T-helper 1 cell (primary cell): Measurements from ENCODE around the gene SLC35A1.
"Not testable (repeated sequence)": the region's sequence is repeated elsewhere in the genome, so short reads cannot be mapped to it uniquely, and the experiment has no call there.

Experiments
- DNase-seq, 5 donors: peaks; one replicate each; pipeline ENCODE4 v3.0.0-alpha.2; 2012 to 2020
- total RNA-seq, 4 donors: gene quantifications; one replicate each; lab custom pipeline; 2026; lab: John Stamatoyannopoulos, UW

SLC35A1 gene
- total RNA-seq: 2.3 to 6.1 (median 4.3) reads per million in 4 donors

GRCh38 chr6:87472525-87473418 lies at the start of gene SLC35A1:
SLC35A1 (plus strand) TSS chr6:87472974; CDS start chr6:87473004, 30 bp downstream.
- peak; percentile 60 to 86 (median 72) for DNase-seq

GRCh38 chr6:87426789-87427188 lies 46.0 kb upstream of the SLC35A1 start:
- no peak for DNase-seq

GRCh38 chr6:87430499-87430898 lies 42.3 kb upstream of the SLC35A1 start:
- DNase-seq: no peak

- DNase-seq: no peak
These were observed 41.5 kb upstream of the SLC35A1 start for GRCh38 chr6:87431263-87431662.

- peak; percentile 11 to 49 (median 27) for DNase-seq
These were observed 36.3 kb upstream of the SLC35A1 start for GRCh38 chr6:87436435-87436834.

GRCh38 chr6:87441711-87442110 lies 31.1 kb upstream of the SLC35A1 start:
- DNase-seq: no peak

- DNase-seq: no peak
These were observed 28.4 kb upstream of the SLC35A1 start for GRCh38 chr6:87444362-87444761.

GRCh38 chr6:87465051-87465450 lies 7.7 kb upstream of the SLC35A1 start:
- DNase-seq: no peak

GRCh38 chr6:87473419-87473903 lies 687 bp downstream of the SLC35A1 start:
- DNase-seq: peak in 3 of 5 donors; percentile 37 to 73 (median 40)

GRCh38 chr6:87481931-87482330 lies 9.2 kb downstream of the SLC35A1 start:
- no peak for DNase-seq

GRCh38 chr6:87482366-87482765 lies 9.6 kb downstream of the SLC35A1 start:
- DNase-seq: no peak

GRCh38 chr6:87483929-87484328 lies 11.2 kb downstream of the SLC35A1 start:
- DNase-seq: peak in 1 of 5 donors; percentile 4

GRCh38 chr6:87484491-87484890 lies 11.7 kb downstream of the SLC35A1 start:
- no peak for DNase-seq

- DNase-seq: no peak
These were observed 14.8 kb downstream of the SLC35A1 start for GRCh38 chr6:87487555-87487954.

- DNase-seq: not testable (repeated sequence)
These were observed 16.6 kb downstream of the SLC35A1 start for GRCh38 chr6:87489326-87489725.

GRCh38 chr6:87494761-87495422 lies 22.1 kb downstream of the SLC35A1 start:
- DNase-seq: no peak

- no peak for DNase-seq
These were observed 25.3 kb downstream of the SLC35A1 start for GRCh38 chr6:87498048-87498447.

- DNase-seq: no peak
These were observed 29.2 kb downstream of the SLC35A1 start for GRCh38 chr6:87501809-87502572.

- no peak for DNase-seq
These were observed 31.7 kb downstream of the SLC35A1 start for GRCh38 chr6:87504441-87504840.

GRCh38 chr6:87514831-87515230 lies 42.1 kb downstream of the SLC35A1 start:
- peak in 1 of 5 donors; percentile 18 for DNase-seq

- DNase-seq: no peak
These were observed 45.7 kb downstream of the SLC35A1 start for GRCh38 chr6:87518453-87518852.

GRCh38 chr6:87522686-87523085 lies 49.9 kb downstream of the SLC35A1 start:
- DNase-seq: no peak

GRCh38 chr6:87529221-87529620 lies 56.4 kb downstream of the SLC35A1 start:
- no peak for DNase-seq
